ENCODE data around the gene POLK.

GRCh38 chr5:75627801-75628200, 116.1 kb downstream of the POLK start:
- TF ChIP-seq CTCF (IDR thresholded peaks at IDR 0.05 in 8 of 11, conservative IDR thresholded peaks at IDR 0.05 in 3 of 11) (no peak), POLR2A (IDR thresholded peaks at IDR 0.05) (no peak), POLR2AphosphoS5 (IDR thresholded peaks at IDR 0.05) (no peak)
